Activated T-helper 1 cell treated with anti-CD3 and anti-CD28 coated beads, Interleukin-12 subunit alpha, Interleukin-12 subunit beta, Interleukin-2, Interleukin-4 antibody, amounts not matched to agents 30 ng/mL and 10 ng/mL and 1 ng/mL, durations not matched to agents 14 hours and 24 hours and 36 hours (primary cell): ENCODE data around the gene NPAS3. TPM values are rescaled to one million over a fixed set of nuclear protein-coding genes. Genes with fewer than 3 reads are reported as not detected.

Experiments used
- DNase-seq: peaks from one replicate; pipeline ENCODE4 v3.0.0; 2021; ENCODE audit warnings: low spot score
- H3K27ac Mint-ChIP-seq: one replicate; pipeline ENCODE4 v1.8.0; 2021; ENCODE audit warnings: mild to moderate bottlenecking, mixed read lengths
- H3K27me3 Mint-ChIP-seq: one replicate; pipeline ENCODE4 v1.8.0; 2022; ENCODE audit warnings: mild to moderate bottlenecking, moderate library complexity, mixed read lengths; ENCODE audit not compliant: insufficient read depth
- H3K36me3 Mint-ChIP-seq: one replicate; pipeline ENCODE4 v1.8.0; 2021; ENCODE audit warnings: low read depth, mixed read lengths
- H3K4me1 Mint-ChIP-seq: one replicate; pipeline ENCODE4 v1.8.0; 2021; ENCODE audit warnings: low read depth, mixed read lengths
- H3K4me3 Mint-ChIP-seq: one replicate; pipeline ENCODE4 v1.8.0; 2021; ENCODE audit warnings: mild to moderate bottlenecking, moderate library complexity, mixed read lengths
- H3K9me3 Mint-ChIP-seq: one replicate; pipeline ENCODE4 v1.8.0; 2021; ENCODE audit warnings: mixed read lengths
- intact Hi-C: fragments of 100-400 bp; cut with micrococcal nuclease; formaldehyde crosslinking; loops from one replicate; pipeline ENCODE4 v1.15.1; 2024
- total RNA-seq: library from RNA; stranded (reverse); gene quantifications from 2 replicates; pipeline ENCODE4 v1.2.3, GENCODE V29; 2022

NPAS3 gene
- total RNA-seq, 1 donor from 2014 or later = not detected

DNA sequence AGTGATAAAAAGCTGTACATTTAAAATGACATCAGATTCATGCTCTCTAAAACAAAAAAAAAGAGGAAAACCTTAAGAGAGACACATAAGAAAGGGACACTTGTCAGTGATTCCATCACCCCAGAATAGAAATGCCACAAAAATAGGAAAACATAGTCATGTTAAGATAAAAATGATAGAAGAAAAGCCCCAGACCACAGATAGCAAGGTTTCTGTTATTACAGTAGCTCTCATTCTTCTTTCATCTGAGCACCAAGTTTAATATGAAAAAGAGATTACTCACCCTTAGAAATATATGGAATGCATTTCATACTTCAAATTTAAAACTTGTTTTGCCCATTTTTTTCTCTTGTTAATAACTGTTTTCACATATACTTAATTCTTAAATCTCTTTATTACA, 795.0 kb downstream of the NPAS3 start:
- Mint-ChIP-seq H3K27me3 (peaks cover 2% of the 10 kb centered on the region), H3K4me3 (no peak overlapping the region), H3K9me3 (no peaks in the 10 kb centered on the region), H3K36me3 (no peaks in the 10 kb centered on the region), H3K27ac (no peak overlapping the region), H3K4me1 (no peaks in the 10 kb centered on the region)
- no peak for DNase-seq
- intact Hi-C loops = no loop called here

DNA sequence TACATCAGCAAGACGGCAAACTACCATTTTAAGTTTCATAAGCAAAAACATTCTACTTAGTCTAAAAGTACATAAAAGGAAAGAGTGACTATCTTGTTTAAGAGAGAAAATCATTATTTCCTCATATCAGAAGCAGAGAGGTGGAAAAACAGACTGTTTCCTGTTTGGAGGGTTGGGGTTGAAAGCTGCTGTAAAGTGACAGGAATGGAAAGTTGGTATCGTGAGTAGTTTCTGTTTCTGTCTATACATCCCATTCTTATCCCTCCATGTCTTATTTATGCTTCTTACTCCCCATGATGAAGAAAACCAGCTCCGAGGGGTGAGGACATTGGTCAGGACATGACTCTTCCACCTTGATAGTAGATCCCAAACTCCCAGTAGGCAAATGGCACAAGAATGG, 795.7 kb downstream of the NPAS3 start:
- H3K27me3 Mint-ChIP-seq = peaks cover 2% of the 10 kb centered on the region
- no peaks in the 10 kb centered on the region for H3K36me3 Mint-ChIP-seq
- H3K9me3 Mint-ChIP-seq = no peaks in the 10 kb centered on the region
- H3K27ac Mint-ChIP-seq = no peak overlapping the region
- intact Hi-C loops = no loop called here
- DNase-seq = no peak
- H3K4me3 Mint-ChIP-seq = no peak overlapping the region
- no peaks in the 10 kb centered on the region for H3K4me1 Mint-ChIP-seq

DNA sequence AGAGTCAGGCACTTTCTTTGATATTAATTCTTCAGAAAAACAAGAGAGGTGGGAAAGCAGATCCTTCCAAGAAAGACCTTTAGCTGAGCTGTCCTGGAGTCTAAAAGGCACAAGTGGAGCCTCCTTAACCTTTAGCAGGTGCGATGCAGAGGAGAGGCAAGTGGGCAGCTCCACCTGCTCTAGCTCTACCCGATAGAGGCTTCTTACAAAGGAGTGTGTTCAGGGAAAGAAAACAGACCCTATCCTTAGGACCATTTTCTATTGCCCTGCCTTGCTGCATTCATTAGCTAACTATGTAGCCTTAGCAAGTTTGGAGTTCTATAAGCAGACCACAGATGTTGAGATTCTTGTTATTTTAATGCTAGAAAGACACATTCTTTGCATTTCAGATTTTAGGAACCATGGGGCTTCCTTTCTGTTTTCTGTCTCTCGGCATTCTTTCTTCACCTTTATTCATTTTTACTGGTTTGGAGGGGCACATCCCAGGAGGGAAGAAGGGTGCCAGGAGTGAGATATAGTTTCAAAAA, 797.7 kb downstream of the NPAS3 start:
- H3K27ac Mint-ChIP-seq = no peak overlapping the region
- H3K36me3 Mint-ChIP-seq = no peaks in the 10 kb centered on the region
- DNase-seq = no peak
- no peaks in the 10 kb centered on the region for H3K4me1 Mint-ChIP-seq
- H3K9me3 Mint-ChIP-seq = no peaks in the 10 kb centered on the region
- H3K27me3 Mint-ChIP-seq = peaks cover 2% of the 10 kb centered on the region
- no peak overlapping the region for H3K4me3 Mint-ChIP-seq
- intact Hi-C loops = no loop called here

DNA sequence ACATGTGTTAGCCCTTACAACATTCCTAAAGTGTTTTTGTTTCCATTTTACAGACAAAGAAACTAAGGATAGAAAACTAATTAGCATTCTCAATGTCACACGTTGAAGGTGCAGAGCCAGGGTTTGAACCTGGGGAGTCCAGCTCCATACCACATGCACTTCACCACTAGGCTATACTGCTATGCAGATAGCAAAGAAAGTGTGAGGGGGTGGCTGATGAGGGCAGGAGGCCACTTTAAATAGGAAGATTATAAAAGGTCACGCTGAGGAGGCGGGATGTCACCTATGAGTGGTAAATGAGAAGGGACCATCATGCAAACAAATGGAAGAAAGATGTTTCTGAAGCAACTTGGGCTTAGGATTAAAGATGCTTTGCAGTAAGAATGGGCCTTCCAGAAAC, 798.3 kb downstream of the NPAS3 start:
- Mint-ChIP-seq H3K27me3 (peaks cover 2% of the 10 kb centered on the region), H3K27ac (no peak overlapping the region), H3K4me1 (no peaks in the 10 kb centered on the region), H3K4me3 (no peak overlapping the region), H3K9me3 (no peaks in the 10 kb centered on the region), H3K36me3 (no peaks in the 10 kb centered on the region)
- intact Hi-C loops = no loop called here
- DNase-seq = no peak

DNA sequence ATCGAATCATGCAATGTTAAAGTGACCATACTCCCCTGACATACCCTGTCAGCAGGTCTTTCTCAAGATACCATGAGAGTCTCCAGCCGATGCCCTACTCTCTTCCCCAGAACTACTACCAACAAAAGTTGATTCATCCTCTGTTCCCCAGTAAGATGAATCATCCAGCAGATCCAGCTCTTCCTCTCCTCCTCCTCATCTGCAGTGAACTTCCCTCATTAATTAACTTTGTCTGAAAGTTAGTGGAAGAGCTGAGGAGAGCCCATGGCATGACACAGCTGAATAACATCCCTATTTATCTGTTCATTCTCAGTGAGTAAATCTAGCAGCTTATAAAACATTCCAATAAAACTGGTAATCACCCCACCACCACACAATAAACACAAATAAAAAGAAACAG, 798.8 kb downstream of the NPAS3 start:
- no peak for DNase-seq
- Mint-ChIP-seq H3K36me3 (no peaks in the 10 kb centered on the region), H3K4me3 (no peak overlapping the region), H3K4me1 (no peaks in the 10 kb centered on the region), H3K27me3 (no peaks in the 10 kb centered on the region), H3K27ac (no peak overlapping the region), H3K9me3 (no peaks in the 10 kb centered on the region)
- intact Hi-C loops = no loop called here

DNA sequence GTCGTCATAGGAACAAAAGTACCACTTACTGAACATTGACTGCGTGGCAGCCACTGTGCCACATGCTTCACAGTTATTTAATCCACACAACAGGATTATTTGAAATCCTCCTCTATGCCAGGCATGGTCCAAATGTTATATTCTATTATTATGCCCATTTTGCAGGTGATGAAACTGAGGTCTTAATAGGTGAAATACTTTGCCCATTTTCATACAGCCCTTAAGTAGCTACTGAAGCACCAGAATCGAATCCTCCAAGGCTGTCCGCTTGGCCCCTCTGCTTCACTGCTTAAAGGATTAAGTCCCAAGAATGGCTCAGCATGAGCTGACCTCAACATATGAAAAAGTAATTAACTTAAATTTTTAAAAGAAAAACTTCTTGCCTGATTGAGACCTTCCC, 799.4 kb downstream of the NPAS3 start:
- H3K27me3 Mint-ChIP-seq = no peaks in the 10 kb centered on the region
- H3K4me1 Mint-ChIP-seq = no peaks in the 10 kb centered on the region
- no peak for DNase-seq
- H3K27ac Mint-ChIP-seq = no peak overlapping the region
- intact Hi-C loops = no loop called here
- H3K9me3 Mint-ChIP-seq = no peaks in the 10 kb centered on the region
- no peak overlapping the region for H3K4me3 Mint-ChIP-seq
- H3K36me3 Mint-ChIP-seq = no peaks in the 10 kb centered on the region

DNA sequence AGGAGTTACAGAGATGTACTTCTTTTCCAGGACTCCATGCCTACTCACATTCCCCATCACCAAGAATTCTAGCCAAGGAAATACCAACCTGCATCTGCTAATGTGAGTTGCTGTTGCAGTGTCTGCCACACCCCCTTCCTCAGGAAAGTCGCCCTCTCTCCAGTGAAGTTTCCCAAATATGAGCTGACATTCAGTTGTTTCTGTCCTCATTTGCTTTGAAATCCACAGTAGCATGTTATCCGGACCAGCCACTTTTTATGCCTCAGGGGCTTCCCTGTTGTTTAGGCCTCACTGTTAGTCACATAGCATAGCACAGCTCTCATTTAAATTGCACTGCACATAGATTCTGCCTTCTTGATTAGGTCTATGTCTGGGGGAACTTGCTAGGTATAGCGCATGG, 799.8 kb downstream of the NPAS3 start:
- no peak for DNase-seq
- Mint-ChIP-seq H3K36me3 (no peaks in the 10 kb centered on the region), H3K4me1 (no peaks in the 10 kb centered on the region), H3K27me3 (no peaks in the 10 kb centered on the region), H3K27ac (no peak overlapping the region), H3K4me3 (no peak overlapping the region), H3K9me3 (no peaks in the 10 kb centered on the region)
- intact Hi-C loops = no loop called here

DNA sequence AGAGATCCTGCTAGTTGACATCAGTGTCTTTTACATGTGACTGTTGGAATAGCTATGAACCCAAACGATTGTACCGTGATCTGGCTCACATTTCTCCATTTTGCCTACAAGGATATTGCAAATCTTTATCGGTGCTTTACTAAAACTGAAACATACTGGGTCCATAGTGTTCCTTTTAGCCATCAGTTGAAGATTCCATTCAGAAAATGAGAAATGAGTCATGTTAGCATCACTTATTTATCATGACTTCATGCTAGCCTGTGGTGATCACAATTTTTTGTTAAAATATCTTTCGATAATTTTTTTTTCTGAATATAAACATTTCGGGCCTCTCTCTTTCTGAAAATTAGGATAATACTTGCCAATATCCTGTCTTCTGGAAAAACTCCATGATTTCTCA, 801.9 kb downstream of the NPAS3 start:
- DNase-seq = no peak
- Mint-ChIP-seq H3K4me3 (no peak overlapping the region), H3K27ac (no peak overlapping the region), H3K36me3 (no peaks in the 10 kb centered on the region), H3K9me3 (no peaks in the 10 kb centered on the region), H3K27me3 (no peaks in the 10 kb centered on the region), H3K4me1 (no peaks in the 10 kb centered on the region)
- intact Hi-C loops = no loop called here

DNA sequence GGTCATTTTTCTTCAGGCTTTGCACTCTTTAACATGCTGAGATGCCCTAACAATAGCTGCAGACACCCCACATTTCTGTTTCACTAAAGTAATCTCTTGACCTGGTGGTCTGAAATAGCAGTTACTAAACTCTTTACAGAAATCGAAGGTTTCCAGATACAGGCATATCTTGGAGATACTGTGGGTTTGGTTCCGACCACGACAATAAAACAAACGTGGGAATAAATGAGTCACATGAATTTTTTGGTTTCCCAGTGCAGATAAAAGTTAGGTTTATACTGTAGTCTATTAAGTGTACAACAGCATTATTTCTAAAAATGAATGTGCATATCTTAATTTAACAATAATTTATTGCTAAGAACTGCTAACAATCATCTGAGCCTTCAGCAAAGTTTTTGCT, 803.5 kb downstream of the NPAS3 start:
- Mint-ChIP-seq H3K36me3 (no peaks in the 10 kb centered on the region), H3K27ac (no peak overlapping the region), H3K4me3 (no peak overlapping the region), H3K4me1 (no peaks in the 10 kb centered on the region), H3K27me3 (no peaks in the 10 kb centered on the region), H3K9me3 (no peaks in the 10 kb centered on the region)
- no peak for DNase-seq
- intact Hi-C loops = no loop called here

DNA sequence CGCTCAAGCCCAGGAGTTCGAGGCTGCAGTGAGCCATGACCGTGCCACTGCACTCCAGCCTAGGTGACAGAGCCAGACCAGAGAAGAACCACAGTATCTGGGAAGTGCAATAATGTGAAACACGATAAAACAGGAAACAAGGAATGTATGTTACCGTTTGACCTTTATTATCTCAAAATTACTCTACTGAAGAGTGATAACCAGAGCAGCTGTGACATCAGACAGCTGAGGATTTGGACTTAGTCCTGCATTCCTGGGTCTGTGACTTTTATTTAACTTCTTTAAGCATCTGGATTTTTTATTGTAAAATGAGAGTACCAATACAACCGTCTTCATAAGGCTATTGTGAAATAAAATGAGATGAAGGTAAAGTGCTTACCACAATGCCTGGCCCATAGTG, 806.5 kb downstream of the NPAS3 start:
- Mint-ChIP-seq H3K9me3 (no peaks in the 10 kb centered on the region), H3K27me3 (no peaks in the 10 kb centered on the region), H3K27ac (no peak overlapping the region), H3K4me1 (no peaks in the 10 kb centered on the region), H3K4me3 (no peak overlapping the region), H3K36me3 (no peaks in the 10 kb centered on the region)
- no peak for DNase-seq
- intact Hi-C loops = no loop called here

DNA sequence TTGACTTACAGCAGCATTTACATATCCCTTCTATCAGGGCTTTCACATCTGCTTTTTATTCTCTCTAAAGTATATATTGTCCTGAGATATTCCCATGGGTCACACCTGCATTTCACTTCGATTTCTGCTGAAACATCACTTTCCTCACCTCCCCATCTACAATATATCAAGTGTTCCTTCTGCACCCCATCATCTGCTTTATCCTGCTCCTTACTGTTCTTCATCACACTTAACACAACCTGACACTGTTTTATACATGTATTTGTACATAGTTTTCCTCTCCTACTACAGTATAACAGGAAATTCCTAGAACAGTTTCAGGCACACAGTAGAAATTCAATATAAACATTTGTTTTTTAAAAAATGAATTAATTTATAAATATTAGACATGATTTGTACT, 809.1 kb downstream of the NPAS3 start:
- no peak for DNase-seq
- Mint-ChIP-seq H3K27me3 (no peaks in the 10 kb centered on the region), H3K4me3 (no peak overlapping the region), H3K4me1 (no peaks in the 10 kb centered on the region), H3K27ac (no peak overlapping the region), H3K36me3 (no peaks in the 10 kb centered on the region), H3K9me3 (no peaks in the 10 kb centered on the region)
- intact Hi-C loops = no loop called here

DNA sequence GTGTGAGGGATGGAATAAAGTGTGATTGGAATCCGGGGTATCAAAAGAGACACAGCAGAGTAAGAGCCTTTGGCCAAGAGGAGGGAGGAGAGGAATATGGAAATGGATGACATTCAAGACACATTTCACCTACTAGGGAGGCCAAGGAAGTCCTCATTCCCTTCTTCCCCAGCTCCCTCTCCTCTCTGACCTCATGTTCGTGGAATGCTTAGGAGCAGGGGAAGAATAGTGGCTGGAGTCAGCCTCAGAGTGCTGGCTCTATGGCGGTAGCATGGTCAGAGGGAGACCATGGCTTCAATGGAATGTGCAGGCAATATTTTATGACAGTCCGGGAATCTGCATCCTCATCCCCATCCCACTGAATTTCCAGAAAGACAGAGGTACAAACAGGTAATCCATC, 815.6 kb downstream of the NPAS3 start:
- no peak overlapping the region for H3K4me3 Mint-ChIP-seq
- no peaks in the 10 kb centered on the region for H3K4me1 Mint-ChIP-seq
- H3K27ac Mint-ChIP-seq = no peak overlapping the region
- intact Hi-C loops = no loop called here
- H3K36me3 Mint-ChIP-seq = no peaks in the 10 kb centered on the region
- no peak for DNase-seq
- H3K9me3 Mint-ChIP-seq = no peaks in the 10 kb centered on the region
- H3K27me3 Mint-ChIP-seq = peaks cover 4% of the 10 kb centered on the region

DNA sequence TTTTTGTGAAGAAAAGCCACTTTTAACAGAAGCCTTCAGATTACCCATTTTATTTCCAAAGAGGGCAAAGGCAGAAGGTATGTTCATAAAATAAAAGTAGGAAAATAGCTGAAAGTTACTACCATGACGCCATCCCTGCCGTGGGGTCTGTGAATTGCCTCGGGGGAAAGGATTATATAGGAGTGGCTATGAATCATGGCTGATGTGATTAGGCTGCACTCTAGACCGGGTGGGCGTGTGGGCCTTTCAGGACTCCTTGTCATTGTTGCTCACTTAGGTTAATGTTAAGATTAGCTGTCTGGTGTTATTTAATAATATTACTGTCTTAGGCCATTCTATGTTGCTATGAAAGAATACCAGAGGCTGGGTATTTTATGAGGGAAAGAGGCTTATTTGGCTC, 816.7 kb downstream of the NPAS3 start:
- Mint-ChIP-seq H3K4me1 (no peaks in the 10 kb centered on the region), H3K27ac (no peak overlapping the region), H3K36me3 (no peaks in the 10 kb centered on the region), H3K27me3 (peaks cover 4% of the 10 kb centered on the region), H3K9me3 (no peaks in the 10 kb centered on the region), H3K4me3 (no peak overlapping the region)
- intact Hi-C loops = no loop called here
- no peak for DNase-seq

DNA sequence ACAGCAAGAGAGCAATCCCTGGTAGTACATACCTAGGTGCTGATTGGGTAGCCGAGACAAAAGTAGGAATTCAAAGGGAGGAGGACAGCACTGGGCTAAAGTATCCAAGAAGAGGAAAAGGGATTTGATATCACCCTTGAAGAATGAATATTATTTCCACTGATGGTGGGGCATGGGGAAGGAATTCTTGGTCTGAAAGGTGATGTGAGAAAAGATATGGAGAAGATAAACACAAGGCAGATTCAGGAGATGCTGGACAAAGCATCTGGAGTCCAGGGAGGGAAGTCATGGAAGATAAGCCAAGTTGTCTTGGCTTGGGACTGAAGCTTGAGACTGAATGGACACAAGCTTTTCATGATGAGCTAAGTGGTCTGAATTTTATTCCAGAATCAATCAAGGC, 818.2 kb downstream of the NPAS3 start:
- no peaks in the 10 kb centered on the region for H3K36me3 Mint-ChIP-seq
- H3K4me3 Mint-ChIP-seq = no peak overlapping the region
- intact Hi-C loops = no loop called here
- H3K9me3 Mint-ChIP-seq = no peaks in the 10 kb centered on the region
- DNase-seq = no peak
- H3K27ac Mint-ChIP-seq = no peak overlapping the region
- H3K4me1 Mint-ChIP-seq = no peaks in the 10 kb centered on the region
- H3K27me3 Mint-ChIP-seq = peaks cover 4% of the 10 kb centered on the region
